IMR-90 (cell line): ENCODE results near the gene PARP16. TPM values are rescaled to one million over a fixed set of nuclear protein-coding genes. Genes with fewer than 3 reads are reported as not detected.

Experiments used
- ATAC-seq: fragments of 200-7000 bp; cut with Tn5 transposase; 2 replicates; pipeline ENCODE4 v1.9.1; 2020; ENCODE audit warnings: low read depth, mild to moderate bottlenecking, moderate library complexity
- BruUV-seq: library from RNA; stranded (reverse); fragments of 400-500 nt; replicated peaks from 2 replicates; lab custom pipeline; 2021; lab: Mats Ljungman, UMichigan
- CTCF ChIA-PET: fragments of 300-600 bp; formaldehyde crosslinking; extraction: SDS; loops from one replicate; lab custom pipeline; 2021; ENCODE audit warnings: antibody characterized with exemption; lab: Yijun Ruan, JAX
- POLR2A ChIA-PET: fragments of 300-600 bp; sonication (Branson Sonifier 250); formaldehyde crosslinking; loops from one replicate; lab custom pipeline; 2022; ENCODE audit warnings: antibody characterized with exemption; ENCODE audit not compliant: unreplicated experiment; lab: Charles Lee
- DNase-seq: peaks from one replicate; pipeline ENCODE4 v3.0.0; 2013
- H2AFZ ChIP-seq: replicated peaks from 2 replicates; pipeline ENCODE3; 2013; ENCODE audit warnings: low read length, mild to moderate bottlenecking; ENCODE audit not compliant: poor library complexity
- H2AK5ac ChIP-seq: 2 replicates; pipeline ENCODE4 v1.6.1; 2013; ENCODE audit warnings: low read depth, low read length, inconsistent platforms
- H2AK9ac ChIP-seq: replicated peaks from 2 replicates; pipeline ENCODE3; 2013; ENCODE audit warnings: mild to moderate bottlenecking, low read depth, low read length, moderate library complexity; ENCODE audit not compliant: poor library complexity
- H2BK120ac ChIP-seq: 2 replicates; pipeline ENCODE4 v1.6.1; 2013; ENCODE audit warnings: low read depth, low read length, inconsistent platforms
- H2BK15ac ChIP-seq: 3 replicates; pipeline ENCODE4 v1.6.1; 2013; ENCODE audit warnings: low read depth, low read length, inconsistent platforms
- H2BK20ac ChIP-seq: 2 replicates; pipeline ENCODE4 v1.6.1; 2013; ENCODE audit warnings: low read depth, mild to moderate bottlenecking, inconsistent platforms, low read length, moderate library complexity
- H2BK5ac ChIP-seq: 2 replicates; pipeline ENCODE4 v1.6.1; 2013; ENCODE audit warnings: mild to moderate bottlenecking, low read depth, low read length, inconsistent platforms; ENCODE audit not compliant: poor library complexity, severe bottlenecking
- H3K14ac ChIP-seq: replicated peaks from 2 replicates; pipeline ENCODE4 v1.6.1; 2013; ENCODE audit warnings: low read depth, low read length, inconsistent platforms
- H3K18ac ChIP-seq: 2 replicates; pipeline ENCODE4 v1.6.1; 2013; ENCODE audit warnings: low read depth, low read length, control low read depth
- H3K23ac ChIP-seq: 2 replicates; pipeline ENCODE4 v1.6.1; 2013; ENCODE audit warnings: low read depth, low read length, inconsistent platforms
- H3K27ac ChIP-seq: 2 replicates; pipeline ENCODE4 v1.5.1; 2013; ENCODE audit warnings: mild to moderate bottlenecking, control low read depth, low read length; ENCODE audit not compliant: insufficient read depth
- H3K27me3 ChIP-seq: 2 replicates; pipeline ENCODE4 v1.6.1; 2013; ENCODE audit warnings: low read length; ENCODE audit not compliant: control insufficient read depth, insufficient read depth
- H3K36me3 ChIP-seq: 2 replicates; pipeline ENCODE4 v1.6.1; 2013; ENCODE audit warnings: low read length, mixed read lengths; ENCODE audit not compliant: control insufficient read depth, insufficient read depth
- H3K4ac ChIP-seq: 2 replicates; pipeline ENCODE4 v1.6.1; 2013; ENCODE audit warnings: low read depth, low read length, inconsistent platforms
- H3K4me1 ChIP-seq: 2 replicates; pipeline ENCODE4 v1.6.1; 2013; ENCODE audit warnings: low read length, mixed read lengths; ENCODE audit not compliant: control insufficient read depth, insufficient read depth
- H3K4me2 ChIP-seq: 2 replicates; pipeline ENCODE4 v1.6.1; 2013; ENCODE audit warnings: low read depth, mild to moderate bottlenecking, control low read depth, low read length, moderate library complexity
- H3K4me3 ChIP-seq: 2 replicates; pipeline ENCODE4 v1.5.1; 2013; ENCODE audit warnings: low read depth, mild to moderate bottlenecking, control low read depth, low read length, moderate library complexity; ENCODE audit not compliant: insufficient read depth
- H3K56ac ChIP-seq: 2 replicates; pipeline ENCODE4 v1.6.1; 2013; ENCODE audit warnings: low read length, inconsistent platforms; ENCODE audit not compliant: insufficient read depth; ENCODE audit errors: extremely low read depth
- H3K79me1 ChIP-seq, 2 experiments: 2 replicates each; pipeline ENCODE4 v1.6.1; 2013; ENCODE audit warnings: low read length in 2 of 2, inconsistent platforms in 1 of 2, low read depth in 1 of 2
- H3K9ac ChIP-seq: 2 replicates; pipeline ENCODE4 v1.6.1; 2013; ENCODE audit warnings: low read depth, low read length, control low read depth
- H3K9me1 ChIP-seq: 2 replicates; pipeline ENCODE4 v1.6.1; 2013; ENCODE audit warnings: low read length, inconsistent platforms; ENCODE audit not compliant: insufficient read depth
- H3K9me3 ChIP-seq: 2 replicates; pipeline ENCODE4 v1.6.1; 2013; ENCODE audit warnings: low read length; ENCODE audit not compliant: control insufficient read depth, insufficient read depth
- H4K20me1 ChIP-seq: 2 replicates; pipeline ENCODE4 v1.6.1; 2013; ENCODE audit warnings: low read length, inconsistent platforms; ENCODE audit not compliant: insufficient read depth
- H4K5ac ChIP-seq: 2 replicates; pipeline ENCODE4 v1.6.1; 2013; ENCODE audit warnings: mild to moderate bottlenecking, low read depth, low read length, control low read depth
- H4K8ac ChIP-seq, 2 experiments: 2 replicates each; pipeline ENCODE4 v1.6.1; 2013; ENCODE audit warnings: low read depth in 2 of 2, low read length in 2 of 2, control low read depth in 1 of 2, inconsistent platforms in 1 of 2
- H4K91ac ChIP-seq: 2 replicates; pipeline ENCODE4 v1.6.1; 2013; ENCODE audit warnings: low read depth, low read length, inconsistent platforms; ENCODE audit not compliant: insufficient read depth
- CEBPB ChIP-seq: IDR thresholded peaks from 2 replicates; pipeline ENCODE4 v1.6.1; 2012; ENCODE audit warnings: low read depth, low read length, improper control_type of control experiment
- WGBS, 2 experiments: methylation state at CpG; one replicate each; pipeline versions ENCODE4 v1.1.5 to v1.1.7; 2013; ENCODE audit warnings: missing lambda C conversion rate in 2 of 2; ENCODE audit not compliant: insufficient read length in 1 of 2; ENCODE audit errors: extremely low coverage in 2 of 2; 5-methylcytosine and 5-hydroxymethylcytosine counted together
- dilution Hi-C: fragments of 300-500 bp; cut with HindIII; formaldehyde crosslinking; loops from one replicate; pipeline ENCODE4 v1.14.3; 2018; ENCODE audit warnings: low sequenced_read_pairs; ENCODE audit not compliant: unreplicated experiment
- in situ Hi-C: fragments of 300-500 bp; cut with MboI; formaldehyde crosslinking; loops from 3 replicates; pipeline ENCODE4 v1.14.3; 2019; ENCODE audit warnings: low sequenced_read_pairs, inconsistent platforms, mixed read lengths
- intact Hi-C: fragments of 100-400 bp; cut with micrococcal nuclease; formaldehyde crosslinking; loops from 2 replicates; pipeline ENCODE4 v1.10.0; 2022
- microRNA-seq, 2 experiments: library from miRNA; stranded (forward) in 1 of 2; unstranded in 1 of 2; fragments of 10-50 nt in 1 of 2; fragments of <30 nt in 1 of 2; gene quantifications in 1 of 2; microRNA quantifications in 1 of 2; one replicate each; pipeline versions ENCODE3 to v1.1.0; 2013 to 2020; ENCODE audit not compliant: insufficient read depth in 1 of 2, insufficient read length in 1 of 2, unreplicated experiment in 1 of 2
- polyA plus RNA-seq, 3 experiments: library from polyadenylated mRNA; depleted of rRNA; stranded (reverse); fragments of >200 nt; gene quantifications; 2 replicates each; pipeline ENCODE4 v1.2.3, GENCODE V29; 2012; ENCODE audit warnings: low replicate concordance in 1 of 3
- small RNA-seq, 5 experiments: library from RNA; depleted of rRNA; stranded (forward); fragments of <200 nt; gene quantifications; one replicate each; pipeline ENCODE3, GENCODE V24; 2012
- total RNA-seq: library from RNA; depleted of rRNA; stranded (reverse); fragments of >200 nt; gene quantifications from 2 replicates; pipeline ENCODE4 v1.2.3, GENCODE V29; 2012; rRNA removed
- TF ChIP-seq, protein P1 (sequence below): fragments of 150-350 bp; IDR thresholded peaks from 2 replicates; pipeline ENCODE4 v1.6.1; 2017; ENCODE audit warnings: mild to moderate bottlenecking, antibody characterized with exemption, low read length, low read depth

PARP16 gene
- total and polyA plus RNA-seq, 2 of the 4 experiments (the other 2 are of a cell fraction): 1.3 to 5.0 TPM

DNA sequence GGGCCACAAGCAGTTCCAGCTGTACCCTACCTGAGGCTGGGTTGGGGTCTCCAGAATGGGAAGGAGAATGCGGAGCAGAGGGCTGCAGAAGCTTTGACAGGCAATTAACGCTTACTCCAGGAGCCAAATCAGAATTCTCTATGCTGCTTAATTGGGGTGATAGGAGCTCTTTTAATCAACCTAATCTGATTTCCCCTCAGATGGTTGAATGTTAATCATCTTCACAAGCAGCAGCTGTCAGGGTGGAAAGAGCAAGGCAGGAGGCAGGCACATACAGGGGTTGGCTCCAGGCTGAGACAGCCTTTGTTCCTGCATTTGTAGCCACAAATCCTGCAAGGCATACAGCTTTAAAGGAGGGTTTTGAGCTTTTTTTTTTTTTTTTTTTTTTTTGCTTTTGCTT is 78.0 kb downstream of the PARP16 start:
- Histone ChIP-seq H3K4me2 (no peak overlapping the region), H3K79me1 (no peaks in the 10 kb centered on the region), H4K5ac (no peak overlapping the region), H4K8ac (no peak overlapping the region), H3K9me1 (peaks cover 3% of the 10 kb centered on the region; the same call in 1 of the 2 replicates), H2AK9ac (no peak overlapping the region), H3K27ac (no peak overlapping the region), H2BK120ac (no peak overlapping the region), H2AK5ac (no peak overlapping the region), H3K18ac (no peak overlapping the region), H3K9me3 (no peaks in the 10 kb centered on the region), H2AFZ (no peak overlapping the region), H3K23ac (no peak overlapping the region), H2BK15ac (no peak overlapping the region), H4K20me1 (no peaks in the 10 kb centered on the region), H3K36me3 (no peaks in the 10 kb centered on the region), H3K56ac (no peak overlapping the region), H3K27me3 (peaks cover 34% of the 10 kb centered on the region), H4K91ac (no peak overlapping the region), H2BK5ac (no peak overlapping the region), H3K14ac (no peak overlapping the region), H3K4me3 (no peak overlapping the region), H2BK20ac (no peak overlapping the region), H3K9ac (no peak overlapping the region), H3K4me1 (peaks cover 12% of the 10 kb centered on the region; the same call in 1 of the 2 replicates), H3K4ac (no peak overlapping the region)
- WGBS, 2 experiments: no CpG with 5 or more reads among the region's 2 CpGs
- ChIA-PET CTCF (interaction anchor here (0.5 to 0.6 kb wide), 2 partner anchors 15 to 119 kb away, joined by 5 to 6 read pairs; no protein-coding TSS in a partner anchor), POLR2A (no interaction called here)
- intact Hi-C loops: no loop called here
- TF ChIP-seq, protein P1, sequence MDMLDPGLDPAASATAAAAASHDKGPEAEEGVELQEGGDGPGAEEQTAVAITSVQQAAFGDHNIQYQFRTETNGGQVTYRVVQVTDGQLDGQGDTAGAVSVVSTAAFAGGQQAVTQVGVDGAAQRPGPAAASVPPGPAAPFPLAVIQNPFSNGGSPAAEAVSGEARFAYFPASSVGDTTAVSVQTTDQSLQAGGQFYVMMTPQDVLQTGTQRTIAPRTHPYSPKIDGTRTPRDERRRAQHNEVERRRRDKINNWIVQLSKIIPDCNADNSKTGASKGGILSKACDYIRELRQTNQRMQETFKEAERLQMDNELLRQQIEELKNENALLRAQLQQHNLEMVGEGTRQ: no peak
- TF ChIP-seq CEBPB: no peak
- BruUV-seq: no TSS peak
- dilution Hi-C loops: no loop called here
- in situ Hi-C loops: no loop called here
- DNase-seq (no peak), ATAC-seq (no peak)

Small RNAs within 50 kb of the gene (microRNA-seq; reads per million reads assigned to microRNA genes)
- not detected for gene AC068213.1 (ENCODE audit: insufficient read depth, insufficient read length)
- 11.4 reads per million, percentile 20 among the genes with 10 or more reads in this experiment for gene RNU5A-1 (ENCODE audit: insufficient read depth, insufficient read length)
- 24.8 reads per million, percentile 60 among the genes with 10 or more reads in this experiment for gene RNU5B-1 (ENCODE audit: insufficient read depth, insufficient read length)
- gene RNU6-686P (ENCODE audit: insufficient read depth, insufficient read length): not detected
- gene SNORA24B (ENCODE audit: insufficient read depth, insufficient read length): not detected

Small RNAs within 50 kb of the gene (small RNA-seq; reads per million reads assigned to genes)
- 0 reads per million in 5 experiments for gene AC068213.1
- gene RNU5A-1: 272 to 27,018 (median 553) reads per million in 5 experiments
- 311 to 17,201 (median 639) reads per million in 5 experiments for gene RNU5B-1
- 0 reads per million in 5 experiments for gene RNU6-686P
- gene SNORA24B: 0 to 62.6 (median 0.61) reads per million in 5 experiments

Other genes with a start within 250 kb of the PARP16 start
- not detected in 2 replicates for gene SLC51B, start 241.5 kb downstream of the PARP16 start, total RNA-seq
- 0.16 TPM in 1 of 2 replicates, not detected in the other for gene SLC51B, start 241.5 kb downstream of the PARP16 start, polyA plus RNA-seq (2012; rRNA removed)
- under 0.01 and 0.18 TPM in 2 replicates for gene RASL12, start 218.9 kb downstream of the PARP16 start, total RNA-seq
- 0.19 and 0.22 TPM in 2 replicates for gene RASL12, start 218.9 kb downstream of the PARP16 start, polyA plus RNA-seq (2012; rRNA removed)
- gene KBTBD13, start 210.1 kb downstream of the PARP16 start, total RNA-seq: not detected in 2 replicates
- gene KBTBD13, start 210.1 kb downstream of the PARP16 start, polyA plus RNA-seq (2012; rRNA removed): not detected in 2 replicates
- gene UBAP1L, start 171.7 kb downstream of the PARP16 start, total RNA-seq: 0.28 and 0.36 TPM in 2 replicates
- 1.1 TPM in 2 replicates for gene UBAP1L, start 171.7 kb downstream of the PARP16 start, polyA plus RNA-seq (2012; rRNA removed)
- 4.7 and 8.1 TPM in 2 replicates for gene PDCD7, start 153.1 kb downstream of the PARP16 start, total RNA-seq
- gene PDCD7, start 153.1 kb downstream of the PARP16 start, polyA plus RNA-seq (2012; rRNA removed): 8.1 and 12.3 TPM in 2 replicates
- gene CLPX, start 101.5 kb downstream of the PARP16 start, total RNA-seq: 25.8 and 29.4 TPM in 2 replicates
- 21.5 and 26.9 TPM in 2 replicates for gene CLPX, start 101.5 kb downstream of the PARP16 start, polyA plus RNA-seq (2012; rRNA removed)
- gene CILP, start 75.4 kb downstream of the PARP16 start, total RNA-seq: under 0.01 TPM in 1 of 2 replicates, not detected in the other
- 0.01 and 0.02 TPM in 2 replicates for gene CILP, start 75.4 kb downstream of the PARP16 start, polyA plus RNA-seq (2012; rRNA removed)
- not detected in 2 replicates for gene RNU5A-1, start 9.2 kb upstream of the PARP16 start, total RNA-seq
- not detected in 2 replicates for gene RNU5A-1, start 9.2 kb upstream of the PARP16 start, polyA plus RNA-seq (2012; rRNA removed)
- gene RNU5B-1, start 17.8 kb upstream of the PARP16 start, total RNA-seq: not detected in 2 replicates
- gene RNU5B-1, start 17.8 kb upstream of the PARP16 start, polyA plus RNA-seq (2012; rRNA removed): not detected in 2 replicates
- under 0.01 and 0.18 TPM in 2 replicates for gene IGDCC3, start 91.1 kb upstream of the PARP16 start, total RNA-seq
- 0.19 and 0.32 TPM in 2 replicates for gene IGDCC3, start 91.1 kb upstream of the PARP16 start, polyA plus RNA-seq (2012; rRNA removed)
- gene IGDCC4, start 136.1 kb upstream of the PARP16 start, total RNA-seq: 0.54 and 0.56 TPM in 2 replicates
- gene IGDCC4, start 136.1 kb upstream of the PARP16 start, polyA plus RNA-seq (2012; rRNA removed): 2.3 and 2.7 TPM in 2 replicates
- 29.4 and 35.6 TPM in 2 replicates for gene DPP8, start 230.8 kb upstream of the PARP16 start, total RNA-seq
- 10.1 and 10.7 TPM in 2 replicates for gene DPP8, start 230.8 kb upstream of the PARP16 start, polyA plus RNA-seq (2012; rRNA removed)
- 131 and 169 TPM in 2 replicates for gene HACD3, start 243.6 kb upstream of the PARP16 start, total RNA-seq
- gene HACD3, start 243.6 kb upstream of the PARP16 start, polyA plus RNA-seq (2012; rRNA removed): 56.7 and 60.9 TPM in 2 replicates